Measurements from ENCODE around the gene OR5AN1.

GRCh38 chr11:59365232-59366018, 6.7 kb downstream of the OR5AN1 start:
- TF ChIP-seq CTCF (IDR thresholded peaks at IDR 0.05) (no peak), POLR2AphosphoS5 (IDR thresholded peaks at IDR 0.05; ENCODE audit: low read depth, low read length) (no peak), REST (IDR thresholded peaks at IDR 0.05; ENCODE audit: insufficient read depth in 1 of 2, low read depth in 2 of 2, low read length in 1 of 2) (no peak), SIN3A (IDR thresholded peaks at IDR 0.05; ENCODE audit: borderline replicate concordance, insufficient read depth, low read depth, low read length) (no peak), TCF7L2 (IDR thresholded peaks at IDR 0.05; ENCODE audit: low read depth, low read length) (no peak)

Data from Panc1 (cell line).